ENCODE measurements around the gene ANKRD23. TPM values are rescaled to one million over a fixed set of nuclear protein-coding genes. Genes with fewer than 3 reads are reported as not detected.

The ANKRD23 gene
- total RNA-seq, 2 experiments from 2014 or later = 6.5 to 6.7 TPM

GRCh38 chr2:96815326-96816126 lies 28.3 kb downstream of the ANKRD23 start:
- H3K79me2 ChIP-seq (ENCODE audit: insufficient read depth, low read depth, low read length) = peaks cover 18% of the 10 kb centered on the region; the same call in 1 of the 2 replicates
- H3K4me3 ChIP-seq (ENCODE audit: low read depth, low read length, poor library complexity, severe bottlenecking) = peak overlapping the region; percentile 90
- H3K36me3 ChIP-seq (ENCODE audit: insufficient read depth, low read length) = 0 out of 2 replicates have a peak, but pooled peaks cover 13% of the 10 kb centered on the region
- no peak for TF ChIP-seq EZH2phosphoT487 (IDR thresholded peaks at IDR 0.05; ENCODE audit: borderline replicate concordance, low read depth, low read length)
- no peak for TF ChIP-seq CTCF (conservative IDR thresholded peaks at IDR 0.05; ENCODE audit: low read length)
- POLR2A ChIA-PET = interaction anchor here (0.8 to 2.1 kb wide), 3 partner anchors 42 to 55 kb away, joined by 3 to 12 read pairs (median 3); no protein-coding TSS in a partner anchor
- H3K4me1 ChIP-seq (ENCODE audit: insufficient read depth, low read length, poor library complexity, severe bottlenecking) = peaks cover 42% of the 10 kb centered on the region
- H2AFZ ChIP-seq (ENCODE audit: low read length) = peak overlapping the region; percentile 94
- H3K9me2 ChIP-seq (ENCODE audit: insufficient read depth, low read length) = no peaks in the 10 kb centered on the region
- peak overlapping the region; percentile 41 for H3K27ac ChIP-seq (ENCODE audit: low read depth, low read length, poor library complexity, severe bottlenecking)
- intact Hi-C loops (cut with micrococcal nuclease; ENCODE audit: unreplicated experiment) = loop anchor here (2.0 to 5.0 kb wide), 3 partner anchors 41 to 297 kb away; partner anchors contain the start of genes ANKRD36 and CNNM4
- H3K9me3 ChIP-seq (ENCODE audit: low read length) = no peaks in the 10 kb centered on the region
- DNase-seq (ENCODE audit: low spot score) = peak; percentile 34
- BruUV-seq (replicated peaks) = TSS peak; percentile 57
- peaks cover 15% of the 10 kb centered on the region for H4K20me1 ChIP-seq (ENCODE audit: insufficient read depth, low read length)
- peak overlapping the region; percentile 95 for H3K4me2 ChIP-seq (ENCODE audit: low read length)
- CTCF ChIA-PET (ENCODE audit: unreplicated experiment) = interaction anchor here (1.8 kb wide), 1 partner anchor 9 kb away, joined by 4 read pairs; no protein-coding TSS in a partner anchor

GRCh38 chr2:96813656-96814055 lies 30.2 kb downstream of the ANKRD23 start:
- H3K36me3 ChIP-seq (ENCODE audit: insufficient read depth, low read length) = 0 out of 2 replicates have a peak, but pooled peaks cover 8% of the 10 kb centered on the region
- POLR2A ChIA-PET = interaction anchor here (0.7 kb wide), 1 partner anchor 44 kb away, joined by 3 read pairs; the partner anchor contains the start of gene ANKRD39
- peaks cover 25% of the 10 kb centered on the region for H3K4me1 ChIP-seq (ENCODE audit: insufficient read depth, low read length, poor library complexity, severe bottlenecking)
- no peak for TF ChIP-seq CTCF (conservative IDR thresholded peaks at IDR 0.05; ENCODE audit: low read length)
- no peak for TF ChIP-seq EZH2phosphoT487 (IDR thresholded peaks at IDR 0.05; ENCODE audit: borderline replicate concordance, low read depth, low read length)
- H4K20me1 ChIP-seq (ENCODE audit: insufficient read depth, low read length) = peaks cover 11% of the 10 kb centered on the region
- DNase-seq (ENCODE audit: low spot score) = no peak
- no peak overlapping the region for H2AFZ ChIP-seq (ENCODE audit: low read length)
- H3K79me2 ChIP-seq (ENCODE audit: insufficient read depth, low read depth, low read length) = peaks cover 17% of the 10 kb centered on the region; the same call in 1 of the 2 replicates
- H3K27ac ChIP-seq (ENCODE audit: low read depth, low read length, poor library complexity, severe bottlenecking) = no peak overlapping the region
- H3K9me3 ChIP-seq (ENCODE audit: low read length) = no peaks in the 10 kb centered on the region
- no peak overlapping the region for H3K4me2 ChIP-seq (ENCODE audit: low read length)
- no TSS peak for BruUV-seq (replicated peaks)
- intact Hi-C loops (cut with micrococcal nuclease; ENCODE audit: unreplicated experiment) = no loop called here
- H3K4me3 ChIP-seq (ENCODE audit: low read depth, low read length, poor library complexity, severe bottlenecking) = no peak overlapping the region
- CTCF ChIA-PET (ENCODE audit: unreplicated experiment) = no interaction called here
- no peaks in the 10 kb centered on the region for H3K9me2 ChIP-seq (ENCODE audit: insufficient read depth, low read length)

- ChIA-PET POLR2A (no interaction called here), CTCF (ENCODE audit: unreplicated experiment) (no interaction called here)
- H3K79me2 ChIP-seq (ENCODE audit: insufficient read depth, low read depth, low read length) = no peaks in the 10 kb centered on the region
- no peaks in the 10 kb centered on the region for H4K20me1 ChIP-seq (ENCODE audit: insufficient read depth, low read length)
- DNase-seq (ENCODE audit: low spot score) = no peak
- H3K4me3 ChIP-seq (ENCODE audit: low read depth, low read length, poor library complexity, severe bottlenecking) = no peak overlapping the region
- BruUV-seq (replicated peaks) = no TSS peak
- H3K9me2 ChIP-seq (ENCODE audit: insufficient read depth, low read length) = no peaks in the 10 kb centered on the region
- H2AFZ ChIP-seq (ENCODE audit: low read length) = no peak overlapping the region
- H3K4me1 ChIP-seq (ENCODE audit: insufficient read depth, low read length, poor library complexity, severe bottlenecking) = peaks cover 11% of the 10 kb centered on the region
- intact Hi-C loops (cut with micrococcal nuclease; ENCODE audit: unreplicated experiment) = no loop called here
- no peak overlapping the region for H3K27ac ChIP-seq (ENCODE audit: low read depth, low read length, poor library complexity, severe bottlenecking)
- no peak overlapping the region for H3K4me2 ChIP-seq (ENCODE audit: low read length)
- TF ChIP-seq EZH2phosphoT487 (IDR thresholded peaks at IDR 0.05; ENCODE audit: borderline replicate concordance, low read depth, low read length) = no peak
- no peak for TF ChIP-seq CTCF (conservative IDR thresholded peaks at IDR 0.05; ENCODE audit: low read length)
- no peaks in the 10 kb centered on the region for H3K9me3 ChIP-seq (ENCODE audit: low read length)
- no peaks in the 10 kb centered on the region for H3K36me3 ChIP-seq (ENCODE audit: insufficient read depth, low read length)
These were observed 31.9 kb downstream of the ANKRD23 start for GRCh38 chr2:96811917-96812316.

Measured in OCI-LY7 (cell line).